Breast epithelium (tissue), 3 donors: ENCODE results near the gene RO60.

ENCODE experiments used
- CTCF ChIP-seq, 3 donors: fragments of 450-650 bp; IDR thresholded peaks; one replicate each; pipeline ENCODE4 v1.5.1; 2016 to 2017; ENCODE audit warnings: antibody characterized with exemption in 3 of 3, mild to moderate bottlenecking in 3 of 3, moderate library complexity in 3 of 3
- POLR2A ChIP-seq: fragments of 450-650 bp; IDR thresholded peaks from one replicate; pipeline ENCODE4 v1.6.1; 2016; ENCODE audit warnings: antibody characterized with exemption, mild to moderate bottlenecking, moderate library complexity
- POLR2AphosphoS5 ChIP-seq, 3 donors: sonication (generic); formaldehyde crosslinking; IDR thresholded peaks; one replicate each; pipeline ENCODE4 v1.6.1; 2017; ENCODE audit warnings: antibody characterized with exemption in 3 of 3

GRCh38 chr1:193068013-193068412 is 8.6 kb downstream of the RO60 start:
- no peak for TF ChIP-seq CTCF (IDR thresholded peaks at IDR 0.05)
- no peak for TF ChIP-seq POLR2AphosphoS5 (IDR thresholded peaks at IDR 0.05)
- no peak for TF ChIP-seq POLR2A
